OCI-LY1 (cell line): Measurements from ENCODE around the gene BCL2L12.
A peak's percentile ranks its signal among the peaks of the same experiment; 100 is the strongest.

ENCODE experiments used
- CTCF ChIP-seq: fragments of 200-600 bp; sonication (generic), shearing (Covaris generic); IDR thresholded peaks from 2 replicates; pipeline ENCODE4 v1.5.1; 2017; ENCODE audit warnings: mild to moderate bottlenecking, antibody characterized with exemption, low read length, moderate library complexity, mixed read lengths
- EZH2 ChIP-seq: fragments of 200-600 bp; sonication (generic), shearing (Covaris generic); IDR thresholded peaks from 2 replicates; pipeline ENCODE4 v1.8.0; 2017; ENCODE audit warnings: borderline replicate concordance, mixed run types, mild to moderate bottlenecking, antibody characterized with exemption, low read length, moderate library complexity, mixed read lengths

GRCh38 chr19:49677901-49678674 lies 12.4 kb downstream of the BCL2L12 start:
- TF ChIP-seq CTCF, result peak; percentile 80
- no peak for TF ChIP-seq EZH2
